Suprapubic skin (tissue), 4 donors: Measurements from ENCODE around the gene TFF2. TPM values are rescaled to one million over a fixed set of nuclear protein-coding genes. Genes with fewer than 3 reads are reported as not detected.

Experiments
- DNase-seq, 2 donors: peaks; one replicate each; pipeline ENCODE4 v3.0.0-alpha.2; 2019; ENCODE audit warnings: low spot score in 2 of 2
- H3K27ac ChIP-seq: fragments of 200-600 bp; sonication (generic); one replicate; pipeline ENCODE4 v1.5.1; 2019
- H3K27me3 ChIP-seq: fragments of 200-600 bp; sonication (generic); one replicate; pipeline ENCODE4 v1.5.1; 2019
- H3K36me3 ChIP-seq: fragments of 200-600 bp; sonication (generic); one replicate; pipeline ENCODE4 v1.5.1; 2019
- H3K4me1 ChIP-seq: fragments of 200-600 bp; sonication (generic); one replicate; pipeline ENCODE4 v1.5.1; 2019
- H3K4me3 ChIP-seq: fragments of 200-600 bp; sonication (generic); one replicate; pipeline ENCODE4 v1.5.1; 2019; ENCODE audit warnings: mild to moderate bottlenecking
- H3K9me3 ChIP-seq: fragments of 200-600 bp; sonication (generic); one replicate; pipeline ENCODE4 v1.5.1; 2019
- CTCF ChIP-seq, 2 donors: fragments of 200-600 bp in 1 of 2; fragments of 450-650 bp in 1 of 2; sonication (generic) in 1 of 2; IDR thresholded peaks; one replicate each; pipeline ENCODE4 v1.5.1; 2016 to 2019; ENCODE audit warnings: antibody characterized with exemption in 2 of 2, mild to moderate bottlenecking in 1 of 2, moderate library complexity in 1 of 2
- EP300 ChIP-seq: sonication (generic); formaldehyde crosslinking; IDR thresholded peaks from one replicate; pipeline ENCODE4 v1.6.1; 2017; ENCODE audit warnings: antibody characterized with exemption
- POLR2A ChIP-seq, 2 donors: fragments of 450-650 bp; IDR thresholded peaks; one replicate each; pipeline ENCODE4 v1.6.1; 2017; ENCODE audit warnings: antibody characterized with exemption in 2 of 2, mild to moderate bottlenecking in 2 of 2, moderate library complexity in 2 of 2
- POLR2AphosphoS5 ChIP-seq, 3 donors: sonication (generic); formaldehyde crosslinking; IDR thresholded peaks; one replicate each; pipeline ENCODE4 v1.6.1; 2017; ENCODE audit warnings: antibody characterized with exemption in 3 of 3
- WGBS: methylation state at CpG from one replicate; pipeline ENCODE4 v1.1.5; 2018; 5-methylcytosine and 5-hydroxymethylcytosine counted together
- total RNA-seq, 4 donors: library from RNA; depleted of rRNA; stranded (reverse); fragments of >200 nt; gene quantifications; one replicate each; pipeline ENCODE4 v1.1.0, GENCODE V29; 2016

TFF2 gene
- total RNA-seq, 4 donors from 2014 or later: not detected

- no peak overlapping the region for H3K4me3 ChIP-seq
- no peaks in the 10 kb centered on the region for H3K4me1 ChIP-seq
- 84% methylated on average over 6 of the region's 6 CpGs for WGBS
- no peak for TF ChIP-seq EP300
- no peak for TF ChIP-seq CTCF (IDR thresholded peaks at IDR 0.05)
- no peak for TF ChIP-seq POLR2AphosphoS5 (IDR thresholded peaks at IDR 0.05)
- TF ChIP-seq POLR2A (IDR thresholded peaks at IDR 0.05): no peak
- H3K27ac ChIP-seq: no peak overlapping the region
- H3K9me3 ChIP-seq: no peaks in the 10 kb centered on the region
- no peak for DNase-seq
- no peaks in the 10 kb centered on the region for H3K36me3 ChIP-seq
- no peaks in the 10 kb centered on the region for H3K27me3 ChIP-seq
These were observed 25.9 kb downstream of the TFF2 start for GRCh38 chr21:42324896-42325295.

GRCh38 chr21:42321845-42322244 lies 28.9 kb downstream of the TFF2 start:
- Histone ChIP-seq H3K4me1 (no peaks in the 10 kb centered on the region), H3K36me3 (no peaks in the 10 kb centered on the region), H3K9me3 (no peaks in the 10 kb centered on the region), H3K27ac (no peak overlapping the region), H3K27me3 (peaks cover 5% of the 10 kb centered on the region), H3K4me3 (no peak overlapping the region)
- no peak for DNase-seq
- TF ChIP-seq EP300 (no peak), POLR2A (IDR thresholded peaks at IDR 0.05) (no peak), CTCF (IDR thresholded peaks at IDR 0.05) (no peak), POLR2AphosphoS5 (IDR thresholded peaks at IDR 0.05) (no peak)
- WGBS: 74% methylated on average over 4 of the region's 4 CpGs

- no peak overlapping the region for H3K27ac ChIP-seq
- WGBS: 83% methylated on average over 9 of the region's 10 CpGs
- DNase-seq: no peak
- H3K9me3 ChIP-seq: no peaks in the 10 kb centered on the region
- TF ChIP-seq CTCF (IDR thresholded peaks at IDR 0.05) (no peak), EP300 (no peak), POLR2AphosphoS5 (IDR thresholded peaks at IDR 0.05) (no peak), POLR2A (IDR thresholded peaks at IDR 0.05) (no peak)
- H3K36me3 ChIP-seq: no peaks in the 10 kb centered on the region
- no peak overlapping the region for H3K4me3 ChIP-seq
- peaks cover 5% of the 10 kb centered on the region for H3K27me3 ChIP-seq
- no peaks in the 10 kb centered on the region for H3K4me1 ChIP-seq
These were observed 29.6 kb downstream of the TFF2 start for GRCh38 chr21:42321231-42321630.

GRCh38 chr21:42320791-42321190 lies 30.0 kb downstream of the TFF2 start:
- Histone ChIP-seq H3K36me3 (no peaks in the 10 kb centered on the region), H3K27me3 (peaks cover 5% of the 10 kb centered on the region)
- 84% methylated on average over 8 of the region's 8 CpGs for WGBS

More at GRCh38 chr21:42320791-42321190, 30.0 kb downstream of the TFF2 start:
- no peak for DNase-seq
- Histone ChIP-seq H3K27ac (no peak overlapping the region), H3K9me3 (no peaks in the 10 kb centered on the region), H3K4me3 (no peak overlapping the region), H3K4me1 (no peaks in the 10 kb centered on the region)
- TF ChIP-seq POLR2AphosphoS5 (IDR thresholded peaks at IDR 0.05): no peak
- no peak for TF ChIP-seq EP300
- TF ChIP-seq CTCF (IDR thresholded peaks at IDR 0.05): no peak
- TF ChIP-seq POLR2A (IDR thresholded peaks at IDR 0.05): no peak
